ENCODE data around the gene ELOVL6.

- TF ChIP-seq CTCF (IDR thresholded peaks at IDR 0.05), result no peak
- no peak for TF ChIP-seq POLR2A (IDR thresholded peaks at IDR 0.05)
These were observed 105.8 kb downstream of the ELOVL6 start for GRCh38 chr4:110092646-110093045.

Data from thyroid gland (tissue), 4 donors.